K562 (cell line): ENCODE data around the gene IL12RB2. TPM values are rescaled to one million over a fixed set of nuclear protein-coding genes. Genes with fewer than 3 reads are reported as not detected.

Source experiments
- ATAC-seq: fragments of 200-7000 bp; cut with Tn5 transposase; 3 replicates; pipeline ENCODE4 v1.9.1; 2020; ENCODE audit warnings: moderate library complexity
- BruUV-seq: library from RNA; stranded (reverse); fragments of 400-500 nt; replicated peaks from 2 replicates; lab custom pipeline; 2021; lab: Mats Ljungman, UMichigan
- CTCF ChIA-PET: fragments of 300-600 bp; formaldehyde crosslinking; extraction: SDS; loops from one replicate; lab custom pipeline; 2021; ENCODE audit warnings: low intra/inter-chr PET ratio; lab: Yijun Ruan, JAX
- POLR2A ChIA-PET: fragments of 300-600, 350-650 bp; sonication (Branson Sonifier 250); formaldehyde crosslinking; extraction: SDS; loops from one replicate; lab custom pipeline; 2021; ENCODE audit warnings: antibody characterized with exemption, inconsistent platforms; lab: Yijun Ruan, JAX
- DNase-seq, 4 experiments: peaks; one replicate each; pipeline versions ENCODE4 v3.0.0 to v3.0.0-alpha.2; 2011 to 2018; ENCODE audit warnings: low spot score in 3 of 4, mixed read lengths in 3 of 4; ENCODE audit errors: extremely low read depth in 1 of 4
- FAIRE-seq: peaks from 2 replicates; lab custom pipeline; 2011; peaks lifted over from hg19 to GRCh38; lab: Jason Lieb, UNC
- H2AFZ ChIP-seq: 2 replicates; pipeline ENCODE4 v1.6.0; 2011; ENCODE audit warnings: low read depth, low read length, control low read depth, inconsistent platforms
- H3K27ac ChIP-seq: fragments of 200-600 bp; 3 replicates; pipeline ENCODE4 v1.8.0; 2011; ENCODE audit warnings: low read depth, mild to moderate bottlenecking, control low read depth, inconsistent platforms, low read length, moderate library complexity, mixed read lengths; ENCODE audit errors: extremely low read depth
- H3K27me3 ChIP-seq, 2 experiments: fragments of 300-600 bp in 1 of 2; 2 replicates in 1 of 2; 3 replicates in 1 of 2; pipeline versions ENCODE4 v1.6.0 to v1.8.0; 2011; ENCODE audit warnings: inconsistent platforms in 2 of 2, low read length in 2 of 2, mild to moderate bottlenecking in 1 of 2, mixed read lengths in 1 of 2, moderate library complexity in 1 of 2; ENCODE audit not compliant: control insufficient read depth in 2 of 2, insufficient read depth in 2 of 2
- H3K36me3 ChIP-seq: fragments of 300-600 bp; 3 replicates; pipeline ENCODE4 v1.8.0; 2011; ENCODE audit warnings: mild to moderate bottlenecking, low read length, inconsistent platforms; ENCODE audit not compliant: control insufficient read depth, insufficient read depth
- H3K4me1 ChIP-seq, 2 experiments: fragments of 200-600 bp in 1 of 2; replicated peaks in 1 of 2; 2 replicates in 1 of 2; 3 replicates in 1 of 2; pipeline versions ENCODE4 v1.5.1 to v1.8.0; 2011; ENCODE audit warnings: inconsistent platforms in 2 of 2, low read length in 2 of 2, mild to moderate bottlenecking in 1 of 2, mixed read lengths in 1 of 2, moderate library complexity in 1 of 2; ENCODE audit not compliant: control insufficient read depth in 2 of 2, insufficient read depth in 2 of 2
- H3K4me2 ChIP-seq: 2 replicates; pipeline ENCODE4 v1.6.1; 2011; ENCODE audit warnings: low read length, control low read depth, inconsistent platforms, mixed read lengths; ENCODE audit not compliant: insufficient read depth
- H3K4me3 ChIP-seq: fragments of 200-600 bp; sonication (generic), shearing (Covaris generic); 2 replicates; pipeline ENCODE4 v1.5.1; 2016; ENCODE audit warnings: control low read depth, inconsistent platforms
- H3K79me2 ChIP-seq: fragments of 200-600 bp; 3 replicates; pipeline ENCODE4 v1.8.0; 2011; ENCODE audit warnings: low read length, inconsistent platforms; ENCODE audit not compliant: control insufficient read depth, insufficient read depth
- H3K9ac ChIP-seq, 2 experiments: 2 replicates each; pipeline versions ENCODE4 v1.6.0 to v1.6.1; 2011; ENCODE audit warnings: low read depth in 2 of 2, low read length in 2 of 2, control low read depth in 1 of 2, inconsistent platforms in 1 of 2, mild to moderate bottlenecking in 1 of 2, mixed read lengths in 1 of 2; ENCODE audit not compliant: insufficient read depth in 1 of 2
- H3K9me1 ChIP-seq: one replicate; pipeline ENCODE4 v1.6.0; 2011; ENCODE audit warnings: inconsistent platforms, mild to moderate bottlenecking, low read length, moderate library complexity; ENCODE audit not compliant: control insufficient read depth, insufficient read depth
- H3K9me3 ChIP-seq: replicated peaks from 2 replicates; pipeline ENCODE4 v1.5.1; 2011; ENCODE audit warnings: low read depth, low read length, inconsistent platforms; ENCODE audit not compliant: control insufficient read depth, insufficient read depth
- H4K20me1 ChIP-seq: replicated peaks from 2 replicates; pipeline ENCODE4 v1.6.1; 2011; ENCODE audit warnings: low read length, inconsistent platforms, mixed read lengths; ENCODE audit not compliant: control insufficient read depth, insufficient read depth
- BHLHE40 ChIP-seq: IDR thresholded peaks from 2 replicates; pipeline ENCODE4 v1.6.1; 2011; ENCODE audit warnings: low read length, improper control_type of control experiment
- BRD9 ChIP-seq: fragments of 450-650 bp; IDR thresholded peaks from 2 replicates; pipeline ENCODE4 v1.6.1; 2018; ENCODE audit warnings: low read depth; ENCODE audit not compliant: partially characterized antibody
- CCNT2 ChIP-seq: IDR thresholded peaks from 2 replicates; pipeline ENCODE4 v1.6.1; 2011; ENCODE audit warnings: borderline replicate concordance, low read depth, mild to moderate bottlenecking, moderate library complexity, mixed read lengths, low read length; ENCODE audit not compliant: insufficient read length; ENCODE audit errors: extremely low read depth
- CHD1 ChIP-seq: fragments of 200-600 bp; sonication (generic); IDR thresholded peaks from one replicate; pipeline ENCODE4 v1.6.1; 2012; ENCODE audit warnings: mild to moderate bottlenecking, moderate library complexity, low read length, inconsistent platforms
- CTBP1 ChIP-seq: fragments of 450-650 bp; IDR thresholded peaks from 2 replicates; pipeline ENCODE4 v1.6.1; 2016; ENCODE audit warnings: borderline replicate concordance
- E2F3 ChIP-seq: fragments of 250-450 bp; sonication (Bioruptor Pico); IDR thresholded peaks from 2 replicates; pipeline ENCODE4 v1.4.0; 2020; ENCODE audit warnings: mild to moderate bottlenecking
- FOXJ2 ChIP-seq: fragments of 200-800 bp; sonication (Bioruptor generic); IDR thresholded peaks from 2 replicates; pipeline ENCODE4 v1.6.1; 2016; ENCODE audit warnings: missing genetic modification characterization, missing compliant biosample characterization
- ILK ChIP-seq: fragments of 450-650 bp; IDR thresholded peaks from 2 replicates; pipeline ENCODE4 v1.6.1; 2016; ENCODE audit warnings: missing genetic modification characterization, low read depth, mild to moderate bottlenecking, missing compliant biosample characterization, moderate library complexity, borderline replicate concordance
- LCOR ChIP-seq: sonication (generic); formaldehyde crosslinking; IDR thresholded peaks from 2 replicates; pipeline ENCODE4 v1.8.0; 2022; ENCODE audit warnings: mild to moderate bottlenecking, missing genetic modification reagents
- MBD2 ChIP-seq: sonication (generic); IDR thresholded peaks from 2 replicates; pipeline ENCODE4 v1.6.1; 2016; ENCODE audit warnings: low read depth, borderline replicate concordance
- RBM22 ChIP-seq: fragments of 200-400 bp; formaldehyde crosslinking; IDR thresholded peaks from 2 replicates; pipeline ENCODE4 v1.6.1; 2018; ENCODE audit warnings: low read length, low read depth; ENCODE audit not compliant: poor library complexity, severe bottlenecking
- STAT5B ChIP-seq: fragments of 250-450 bp; sonication (Bioruptor Pico); IDR thresholded peaks from 2 replicates; pipeline ENCODE4 v1.8.0; 2021; ENCODE audit warnings: mild to moderate bottlenecking, inconsistent platforms
- TARDBP ChIP-seq: fragments of 450-650 bp; IDR thresholded peaks from 2 replicates; pipeline ENCODE4 v1.6.1; 2016
- UBTF ChIP-seq, 2 experiments: IDR thresholded peaks; 2 replicates each; pipeline ENCODE4 v1.6.1; 2012; ENCODE audit warnings: improper control_type of control experiment in 2 of 2, low read depth in 2 of 2, low read length in 2 of 2, borderline replicate concordance in 1 of 2
- ZFX ChIP-seq: sonication (generic); formaldehyde crosslinking; IDR thresholded peaks from 2 replicates; pipeline ENCODE4 v1.8.0; 2022; ENCODE audit warnings: mild to moderate bottlenecking, missing genetic modification reagents, moderate library complexity
- ZNF133 ChIP-seq: fragments of 250-450 bp; sonication (Bioruptor Pico); IDR thresholded peaks from 2 replicates; pipeline ENCODE4 v1.4.0; 2020; ENCODE audit warnings: mild to moderate bottlenecking
- ZNF76 ChIP-seq: fragments of 250-450 bp; sonication (Bioruptor Pico); IDR thresholded peaks from 2 replicates; pipeline ENCODE4 v1.4.0; 2020; ENCODE audit warnings: mild to moderate bottlenecking, moderate library complexity, borderline replicate concordance
- WGBS: fragments of 100-300 bp; shearing (Covaris generic); methylation state at CpG from one replicate; pipeline ENCODE4 v1.1.6; 2016; ENCODE audit warnings: low coverage, mixed read lengths; ENCODE audit not compliant: insufficient coverage; ENCODE audit errors: missing lambda C conversion rate; 5-methylcytosine and 5-hydroxymethylcytosine counted together
- in situ Hi-C: fragments of 300-500 bp; cut with MboI; formaldehyde crosslinking; loops from 4 replicates; pipeline ENCODE4 v1.15.0; 2018; ENCODE audit warnings: inconsistent platforms, mixed read lengths
- intact Hi-C: fragments of 100-400 bp; cut with micrococcal nuclease; formaldehyde crosslinking; loops from 2 replicates; pipeline ENCODE4 v1.14.2; 2022
- polyA plus RNA-seq, 8 experiments: library from polyadenylated mRNA; depleted of rRNA in 4 of 8; stranded (reverse) in 5 of 8; unstranded in 3 of 8; fragments of >200 nt; fragmentation: Nextera tagmentation in 2 of 8; fragmentation: Illumina TruSeq in 1 of 8; extraction: Ambion mirVana in 2 of 8; extraction: Trizol in 1 of 8; gene quantifications; 2 replicates each; pipeline versions ENCODE4 v1.2.1 to v1.2.3, GENCODE V29; 2011 to 2014; ENCODE audit warnings: inconsistent platforms in 1 of 8, missing spikeins in 1 of 8
- total RNA-seq, 7 experiments: library from RNA; depleted of rRNA in 6 of 7; stranded (reverse); fragments of >200 nt in 6 of 7; fragmentation: Illumina TruSeq in 2 of 7; extraction: Trizol in 2 of 7; gene quantifications; 2 replicates each; pipeline versions ENCODE4 v1.2.1 to v1.2.3, GENCODE V29; 2011 to 2021; ENCODE audit warnings: low replicate concordance in 1 of 7

IL12RB2 gene
- total and polyA plus RNA-seq, 9 of the 15 experiments (the other 6 are each of a cell fraction or from before 2014, with no cell fraction given): 0.39 to 3.3 (median 1.9) TPM

- peak overlapping the region; percentile 96 for H3K4me3 ChIP-seq
- intact Hi-C loops: loop anchor here (2.0 to 10.0 kb wide), 6 partner anchors 49 to 502 kb away; partner anchors contain the start of gene GADD45A
- no peaks in the 10 kb centered on the region; the same call in 1 of the 2 replicates for H3K9me3 ChIP-seq
- no peaks in the 10 kb centered on the region for H3K9me1 ChIP-seq
- H3K4me2 ChIP-seq: peak overlapping the region; percentile 95
- H3K79me2 ChIP-seq: peaks cover 78% of the 10 kb centered on the region
- H3K27ac ChIP-seq: peak overlapping the region; percentile 98
- H3K9ac ChIP-seq: peak overlapping the region; percentile 97 to 99
- FAIRE-seq (no peak), DNase-seq (peak; percentile 22 to 56 (median 43)), ATAC-seq (peak; percentile 9)
- WGBS: 1% methylated on average over 54 of the region's 69 CpGs
- ChIA-PET POLR2A (interaction anchor here (0.6 to 3.9 kb wide), 27 partner anchors 9 to 256 kb away, joined by 3 to 35 read pairs (median 4); partner anchors contain the start of gene GADD45A), CTCF (no interaction called here)
- in situ Hi-C loops: no loop called here
- no TSS peak for BruUV-seq
- no peaks in the 10 kb centered on the region for H3K27me3 ChIP-seq
- peak overlapping the region; percentile 42; the same call in 1 of the 2 replicates for H2AFZ ChIP-seq
- H3K4me1 ChIP-seq: peaks cover 14 to 19% of the 10 kb centered on the region in 2 experiments; a peak in 4 of 5 replicates
- H4K20me1 ChIP-seq: peaks cover 43% of the 10 kb centered on the region
- H3K36me3 ChIP-seq: peaks cover 49% of the 10 kb centered on the region
- TF ChIP-seq STAT5B (no peak), LCOR (CRISPR knock-in tag) (0 out of 2 replicates have a peak, but pooled peaks have one; percentile 24), TARDBP (no peak), ILK (tag) (no peak), MBD2 (no peak), BHLHE40 (0 out of 2 replicates have a peak, but pooled peaks have one; percentile 13), UBTF (IDR thresholded peaks at IDR 0.05; ENCODE audit: borderline replicate concordance in 1 of 2, low read depth in 2 of 2, low read length in 2 of 2) (0 out of 4 replicates have a peak, but pooled peaks of 1 of the 2 experiments have one; percentile 1), CTBP1 (0 out of 2 replicates have a peak, but pooled peaks have one; percentile 11), ZNF133 (CRISPR knock-in tag) (no peak), ZFX (CRISPR knock-in tag) (peak; percentile 80; the same call in 1 of the 2 replicates), BRD9 (peak; percentile 84), RBM22 (peak; percentile 52), CHD1 (peak; percentile 97), CCNT2 (peak; percentile 8), E2F3 (CRISPR knock-in tag) (0 out of 2 replicates have a peak, but pooled peaks have one; percentile 21), FOXJ2 (tag) (0 out of 2 replicates have a peak, but pooled peaks have one; percentile 39), ZNF76 (CRISPR knock-in tag) (0 out of 2 replicates have a peak, but pooled peaks have one; percentile 23)
These were observed 122.1 kb downstream of the IL12RB2 start for GRCh38 chr1:67429528-67430357.
